Hematopoietic multipotent progenitor cell treated with erythropoietin and hydrocortisone succinate and interleukin-3 and kit ligand, for 15 days (in vitro differentiated cells): ENCODE results near the gene DUSP6.

Experiments used
- DNase-seq: peaks from one replicate; pipeline ENCODE4 v3.0.0-alpha.2; 2015; ENCODE audit warnings: low spot score

Gene DUSP6, protein sequence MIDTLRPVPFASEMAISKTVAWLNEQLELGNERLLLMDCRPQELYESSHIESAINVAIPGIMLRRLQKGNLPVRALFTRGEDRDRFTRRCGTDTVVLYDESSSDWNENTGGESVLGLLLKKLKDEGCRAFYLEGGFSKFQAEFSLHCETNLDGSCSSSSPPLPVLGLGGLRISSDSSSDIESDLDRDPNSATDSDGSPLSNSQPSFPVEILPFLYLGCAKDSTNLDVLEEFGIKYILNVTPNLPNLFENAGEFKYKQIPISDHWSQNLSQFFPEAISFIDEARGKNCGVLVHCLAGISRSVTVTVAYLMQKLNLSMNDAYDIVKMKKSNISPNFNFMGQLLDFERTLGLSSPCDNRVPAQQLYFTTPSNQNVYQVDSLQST

DNA sequence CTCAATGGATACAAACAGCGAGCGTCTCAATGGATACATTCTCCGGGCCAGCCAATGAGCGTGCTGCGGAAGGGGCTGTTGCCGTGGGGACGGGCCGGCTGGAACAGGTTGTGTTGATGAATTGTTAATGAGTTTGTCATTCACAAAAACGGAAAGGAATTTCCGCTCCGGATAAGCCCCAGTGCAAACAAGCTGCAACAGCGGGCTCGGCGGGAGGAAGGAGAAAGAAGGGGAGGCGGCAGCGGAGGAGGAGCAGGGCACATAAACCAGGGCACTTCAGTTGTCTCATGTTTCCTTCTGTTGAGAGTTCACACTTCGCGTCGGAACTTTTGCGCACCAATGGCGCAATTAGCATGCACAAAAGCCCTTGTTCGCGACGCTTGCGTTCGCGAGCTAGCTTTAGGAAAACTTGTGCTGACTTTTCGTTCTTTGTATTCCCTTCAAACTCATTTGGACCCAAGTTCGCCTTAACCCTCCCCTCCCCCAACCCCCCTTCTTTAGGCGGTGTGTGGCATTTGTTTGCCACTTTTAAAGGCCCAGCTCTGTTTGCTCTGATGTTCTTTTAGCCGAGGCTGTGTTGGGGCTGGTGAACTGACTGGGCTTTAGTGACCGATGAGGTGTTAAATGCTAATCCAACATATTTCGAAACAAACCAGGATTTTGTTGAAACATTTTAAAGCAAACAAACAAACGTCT lies at the start of gene DUSP6:
DUSP6 (minus strand) TSS at position 10 of the 696 bp plus-strand sequence. CDS start 462 bp downstream, outside the sequence.
- peak; percentile 20 for DNase-seq

DNA sequence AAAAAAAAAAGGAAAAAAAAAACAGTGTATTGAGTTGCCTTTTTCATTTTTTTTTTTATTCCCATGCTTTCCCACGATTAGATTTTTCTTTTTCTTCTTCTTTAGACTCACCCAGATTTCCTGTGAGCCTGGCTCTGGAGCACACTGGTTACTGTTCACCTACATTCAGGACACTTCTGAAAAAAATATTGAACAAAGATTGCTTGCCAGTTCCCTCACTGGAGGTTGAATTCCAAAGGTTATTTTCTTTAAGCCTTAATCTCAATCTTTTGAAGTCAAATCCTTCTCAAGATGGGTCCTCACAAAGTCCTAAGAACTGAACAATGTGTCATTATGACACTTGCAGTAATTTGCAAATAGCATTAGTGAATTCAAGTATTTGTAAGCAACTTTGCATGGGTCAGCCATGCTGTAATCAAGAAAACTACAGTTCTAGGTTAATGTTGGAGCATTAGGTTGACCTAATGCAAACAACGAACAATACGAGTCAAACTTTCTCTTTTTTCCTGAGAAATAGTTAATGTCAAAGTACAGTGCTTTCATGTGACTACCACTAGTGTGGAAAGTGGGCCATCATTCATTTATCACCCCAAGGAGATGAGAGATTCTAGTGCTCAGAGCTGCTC lies 49.2 kb upstream of the DUSP6 start:
- no peak for DNase-seq

DNA sequence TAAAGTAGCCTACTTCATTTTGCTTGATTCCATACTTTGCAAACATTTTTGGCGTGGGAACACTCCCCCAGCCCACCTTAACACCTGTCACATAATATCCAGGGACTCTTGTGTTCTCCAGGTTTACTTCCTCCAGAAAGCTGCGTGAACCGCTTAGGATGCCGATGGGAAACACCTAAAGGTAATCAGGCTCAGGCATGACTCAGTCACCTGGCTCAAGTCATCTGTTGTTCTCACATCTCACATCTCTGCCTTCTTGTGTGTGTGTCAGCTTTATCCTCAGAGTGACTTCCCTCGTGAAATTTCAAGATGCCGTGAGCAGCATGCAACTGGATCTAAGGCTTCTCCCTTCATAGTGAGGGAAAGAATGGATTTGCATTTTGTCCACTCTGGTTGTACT lies 48.1 kb upstream of the DUSP6 start:
- no peak for DNase-seq

DNA sequence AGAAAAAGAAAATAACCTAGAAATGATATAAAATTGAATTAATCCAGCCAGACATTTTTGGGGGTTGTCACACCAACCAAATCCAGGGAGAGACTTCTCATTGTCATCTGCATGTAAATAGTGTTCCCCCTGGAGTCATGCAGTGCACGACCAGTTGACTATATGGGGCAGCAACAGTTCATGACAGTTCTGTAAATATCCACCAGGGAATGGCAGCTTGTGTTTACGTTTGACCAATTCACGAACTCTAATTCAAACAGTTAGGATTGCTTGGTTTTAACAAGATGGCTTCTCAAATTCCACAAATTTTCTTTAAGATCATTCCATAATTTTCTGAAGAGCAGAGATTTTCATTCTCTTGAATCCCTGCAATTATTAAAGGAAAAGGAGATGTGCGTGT lies 43.4 kb upstream of the DUSP6 start:
- DNase-seq: no peak

DNA sequence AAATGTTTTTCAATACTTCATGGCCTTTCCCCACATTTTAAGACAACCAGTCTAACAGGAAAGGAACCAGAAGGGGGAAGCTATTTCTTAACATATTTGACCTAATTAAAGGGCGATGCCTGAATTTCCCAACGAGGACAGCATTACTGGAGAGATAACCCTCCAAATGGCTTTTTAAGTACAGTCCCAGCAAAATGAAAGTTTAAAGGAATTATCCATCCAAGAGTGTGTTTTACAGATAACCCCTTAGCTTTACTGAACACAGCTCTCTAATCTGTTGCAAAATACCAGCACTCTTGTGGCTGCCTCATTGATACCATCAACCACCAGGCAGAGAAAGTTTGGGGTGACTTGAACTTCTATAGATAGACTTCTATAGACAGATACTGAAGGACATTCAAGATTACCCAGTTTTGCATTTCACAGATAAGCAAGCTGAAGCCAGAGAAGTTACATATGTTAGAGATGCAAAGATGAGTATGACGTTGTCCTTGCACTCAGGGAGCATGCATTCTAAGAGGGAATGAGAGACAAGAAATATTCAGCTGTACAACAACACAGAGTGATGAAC lies 41.3 kb upstream of the DUSP6 start:
- peak; percentile 65 for DNase-seq

DNA sequence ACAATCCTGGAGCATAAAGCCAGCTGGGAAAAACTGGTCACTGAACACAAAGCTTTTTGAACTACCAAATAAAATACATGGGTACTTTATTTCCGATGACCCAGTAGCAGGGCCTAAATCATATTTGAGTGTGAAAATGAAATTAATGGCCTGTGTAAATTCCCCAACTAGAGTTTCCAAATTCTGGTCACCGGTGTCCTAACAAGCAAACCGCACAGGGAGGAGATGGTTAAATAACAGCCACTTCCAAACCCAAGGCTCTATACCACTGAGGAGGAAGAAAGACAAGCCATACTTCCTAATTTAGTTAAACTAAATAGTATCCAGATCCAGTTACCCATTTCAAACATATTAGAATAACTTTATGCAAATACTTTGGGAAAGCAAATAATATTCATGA lies 40.1 kb upstream of the DUSP6 start:
- DNase-seq: no peak

DNA sequence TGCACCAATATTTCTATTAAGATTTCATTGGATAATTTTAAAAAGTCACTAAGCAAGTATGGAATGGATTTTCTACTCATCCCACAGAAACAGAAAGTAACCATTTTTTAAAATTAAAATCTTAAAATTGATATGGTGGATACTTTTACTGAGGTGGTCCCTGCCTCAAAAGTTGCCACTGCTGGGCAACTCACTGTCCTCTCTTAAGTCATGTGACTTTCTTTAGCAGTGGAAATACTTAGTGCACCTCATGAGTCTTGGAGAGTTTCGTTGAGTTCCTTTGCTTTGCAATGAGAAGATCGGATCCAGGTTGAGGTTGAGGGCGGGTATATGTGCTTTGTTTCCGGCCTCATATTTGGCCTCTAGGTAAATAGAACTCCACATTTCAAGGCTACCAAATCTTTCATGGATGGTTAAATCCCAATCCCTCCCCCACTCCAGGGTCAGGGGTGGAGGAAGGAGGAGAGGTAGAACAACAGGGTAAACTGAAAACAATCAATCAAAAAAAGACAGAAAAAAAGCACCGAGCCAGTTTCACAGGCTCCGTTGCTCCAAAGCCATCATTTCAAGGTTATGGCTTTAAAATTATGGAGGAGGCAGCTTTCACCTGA lies 39.5 kb upstream of the DUSP6 start:
- no peak for DNase-seq

DNA sequence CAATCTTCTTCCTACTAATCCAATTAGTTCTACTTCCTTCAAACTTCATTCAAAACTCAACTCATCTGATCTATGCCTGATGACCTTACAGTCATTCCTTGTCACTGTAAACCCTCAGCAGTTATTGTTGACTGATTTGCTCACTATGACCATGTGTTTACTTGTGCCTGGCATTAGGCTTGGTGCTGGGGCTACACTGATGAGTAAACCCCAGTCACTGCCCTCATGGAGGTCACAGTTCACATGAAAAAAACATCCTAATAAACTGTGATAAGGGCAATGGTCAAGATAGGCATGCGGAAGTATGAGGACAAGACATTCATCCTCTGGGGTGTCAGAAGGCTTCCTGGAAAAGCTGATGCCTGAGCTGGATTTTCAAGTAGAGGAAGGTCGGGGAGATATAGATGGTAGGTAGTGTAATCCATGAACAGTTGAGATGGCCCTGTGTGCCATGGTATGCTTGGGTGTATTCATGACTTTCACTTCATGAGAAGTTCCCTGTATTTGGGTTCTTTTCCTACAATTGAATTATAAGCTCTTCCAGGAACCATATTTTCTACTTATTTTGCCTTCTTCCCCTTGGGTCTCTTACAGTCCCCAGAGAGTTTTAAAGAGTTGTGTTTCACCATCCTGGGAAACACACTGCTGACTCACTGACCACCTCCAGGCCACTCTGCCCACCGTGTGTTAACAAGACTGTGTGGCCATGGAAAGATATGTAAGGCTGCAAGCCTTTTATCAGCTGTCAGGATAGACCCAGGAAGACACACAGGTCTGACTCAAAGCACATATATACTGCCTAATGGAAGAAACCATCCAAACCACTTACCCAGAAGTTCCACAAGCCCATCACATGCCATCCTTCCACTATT lies 38.7 kb upstream of the DUSP6 start:
- DNase-seq: no peak

DNA sequence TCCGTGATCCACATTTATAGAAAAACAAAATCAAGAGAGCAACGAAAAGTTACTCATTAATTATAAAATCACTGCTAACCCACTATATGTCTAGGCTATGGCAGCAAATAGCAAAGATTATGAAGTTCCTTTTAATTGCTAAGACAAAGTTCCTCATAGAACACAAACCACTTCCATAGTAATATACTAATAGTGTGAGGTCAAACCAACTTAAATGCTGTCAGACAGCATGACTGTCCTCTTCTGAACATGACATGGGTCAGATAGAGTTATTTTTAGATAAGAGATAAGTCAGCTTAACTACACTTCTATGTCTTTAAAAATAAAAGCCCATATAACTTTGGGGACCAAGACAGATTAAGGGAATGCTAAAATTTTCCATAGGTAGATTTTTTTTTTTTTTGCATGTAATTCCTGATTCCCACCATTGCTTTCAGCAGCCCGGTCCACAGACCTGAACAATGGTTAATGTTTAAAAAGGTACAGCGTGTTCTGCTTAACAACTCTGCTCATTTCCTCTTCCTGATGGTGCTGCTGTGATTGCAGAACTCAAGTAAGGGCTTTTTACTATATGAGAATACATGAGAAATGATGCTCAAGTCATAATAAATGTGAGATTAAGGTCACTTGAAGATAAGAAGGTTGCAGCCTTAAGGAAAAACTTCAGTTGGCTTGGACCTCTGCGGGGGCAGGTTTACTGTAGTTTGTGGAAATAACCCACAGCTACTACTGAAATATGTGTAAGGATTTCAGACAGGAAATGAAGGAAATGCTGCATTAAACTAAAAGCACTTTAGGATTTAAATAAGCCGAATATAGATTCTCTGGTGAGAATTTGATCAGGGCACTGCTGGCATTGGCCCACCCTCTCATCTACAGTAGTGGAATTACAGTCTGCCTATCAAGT lies 37.7 kb upstream of the DUSP6 start:
- DNase-seq: no peak

DNA sequence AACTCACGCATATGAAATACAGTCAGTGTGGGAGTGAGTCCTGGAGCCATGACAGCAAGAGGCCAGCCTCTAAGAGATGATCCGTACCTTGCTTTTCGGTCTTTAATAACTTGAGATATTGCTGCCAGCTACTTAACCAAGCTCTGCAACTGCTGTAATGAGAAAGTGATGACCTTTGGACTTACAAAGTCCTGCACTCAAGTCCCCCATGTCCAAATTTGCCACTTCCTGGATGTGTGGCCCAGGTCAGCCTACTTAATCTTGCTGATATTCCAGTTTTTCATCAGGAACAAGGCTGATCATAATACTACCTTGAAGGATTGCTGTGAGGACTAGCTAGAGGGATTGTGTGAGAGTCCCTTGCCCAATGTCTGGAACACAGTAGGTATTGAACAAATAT lies 33.8 kb upstream of the DUSP6 start:
- DNase-seq: no peak

DNA sequence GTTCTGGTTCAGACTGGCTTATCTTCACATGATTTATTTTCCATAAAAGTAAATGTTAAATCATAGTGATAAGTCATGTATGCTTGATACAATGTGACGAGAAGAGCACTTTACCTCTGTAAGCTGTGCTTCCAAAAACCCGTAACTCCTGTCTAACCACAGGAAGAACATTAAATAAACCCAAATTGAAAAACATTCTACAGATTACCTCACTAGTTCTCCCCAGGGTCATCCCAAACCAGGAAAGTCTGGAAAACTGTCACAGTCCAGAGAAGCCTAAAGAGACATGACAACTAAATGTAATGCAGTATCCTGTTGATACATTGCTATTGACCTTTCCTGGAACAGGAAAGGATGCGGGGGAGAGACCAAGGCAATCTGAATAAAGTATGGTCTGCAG lies 32.5 kb upstream of the DUSP6 start:
- DNase-seq: no peak

DNA sequence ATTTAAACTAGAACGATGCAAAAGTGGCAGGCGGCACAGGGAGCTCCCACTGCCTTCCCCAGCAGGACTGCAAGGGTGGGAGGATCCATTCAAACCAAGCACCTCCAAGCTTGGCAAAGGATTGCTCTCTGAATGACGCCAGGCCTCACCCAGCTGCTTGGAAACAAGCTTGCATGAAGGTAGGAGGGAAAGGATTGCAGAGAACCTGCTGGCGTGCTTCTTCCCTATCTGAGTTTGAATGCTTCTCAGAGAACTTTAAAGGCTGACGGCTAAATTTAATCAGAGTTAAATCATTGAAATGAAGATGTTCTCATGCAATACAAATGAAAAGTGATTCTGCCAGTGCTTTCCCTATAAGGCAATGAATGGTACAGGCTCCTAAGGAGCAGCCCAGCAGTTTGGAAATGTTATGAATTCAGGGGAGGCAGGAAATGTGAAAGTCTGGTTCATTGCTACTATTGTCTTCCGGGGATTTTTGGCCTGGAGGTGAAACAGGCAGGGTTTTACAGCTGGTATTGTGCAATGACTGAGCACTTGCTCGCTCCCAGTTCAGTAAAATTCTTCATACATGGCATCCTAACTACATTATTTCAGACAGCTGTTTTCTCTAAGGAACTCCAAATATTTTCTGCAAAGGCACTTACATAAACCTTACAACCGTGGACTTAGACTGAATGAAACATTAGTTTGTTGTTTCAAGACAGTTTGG lies 31.9 kb upstream of the DUSP6 start:
- DNase-seq: no peak

DNA sequence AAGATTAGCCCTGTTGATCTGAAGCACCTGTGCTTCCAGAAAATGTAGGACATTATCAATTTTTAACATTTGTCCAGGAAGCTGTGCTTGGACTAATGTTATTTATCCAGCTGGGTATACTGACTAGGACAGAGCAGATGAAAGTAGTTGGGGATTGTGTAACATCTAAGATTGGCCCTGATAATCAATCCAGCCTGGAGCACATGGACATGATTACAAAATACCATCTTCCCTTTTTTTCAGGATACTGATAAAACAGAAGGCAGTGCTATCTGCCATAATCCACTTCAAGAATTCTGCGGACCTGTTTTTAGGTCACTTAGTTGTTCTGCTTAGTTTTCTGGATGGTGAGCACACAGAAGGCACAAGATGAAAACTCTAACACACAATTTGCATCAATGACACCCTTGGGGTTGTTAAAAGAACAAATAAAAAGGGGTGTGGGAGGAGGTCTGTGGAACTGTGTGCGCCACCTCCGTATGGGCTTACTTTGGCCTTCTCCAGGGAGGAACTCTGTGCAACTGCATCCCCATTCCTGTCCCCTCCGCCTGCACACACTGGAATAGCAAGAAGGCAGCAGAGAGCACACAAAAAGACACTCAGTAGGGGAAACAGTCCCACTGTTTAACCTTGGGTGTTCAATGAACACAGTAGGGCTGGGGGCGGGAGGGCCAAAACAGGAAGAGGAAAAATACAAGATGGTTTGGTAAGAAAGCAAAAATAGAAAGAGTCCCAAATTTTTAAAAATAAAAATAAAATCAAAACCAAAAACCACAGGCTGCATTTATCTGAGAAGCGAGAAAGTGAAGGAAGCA lies 31.1 kb upstream of the DUSP6 start:
- no peak for DNase-seq

DNA sequence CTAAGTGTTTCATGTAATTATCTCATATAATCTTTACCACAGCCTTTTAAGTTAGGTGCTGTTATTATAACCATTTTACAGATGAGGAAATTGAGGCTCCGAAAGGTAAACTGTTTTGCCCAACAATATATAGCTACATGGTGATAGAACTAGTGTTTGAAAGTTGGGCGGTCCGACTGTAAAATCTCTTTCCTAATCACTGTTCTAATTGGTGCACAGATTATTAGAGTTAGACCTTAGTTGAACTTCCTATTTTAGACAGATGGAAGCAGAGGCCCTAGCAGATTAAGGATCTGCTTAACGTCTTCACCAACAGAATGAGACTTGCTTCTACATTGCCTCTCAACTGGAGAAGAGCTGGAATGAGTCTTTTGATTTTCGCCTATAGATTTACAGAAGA lies 30.0 kb upstream of the DUSP6 start:
- DNase-seq: no peak

DNA sequence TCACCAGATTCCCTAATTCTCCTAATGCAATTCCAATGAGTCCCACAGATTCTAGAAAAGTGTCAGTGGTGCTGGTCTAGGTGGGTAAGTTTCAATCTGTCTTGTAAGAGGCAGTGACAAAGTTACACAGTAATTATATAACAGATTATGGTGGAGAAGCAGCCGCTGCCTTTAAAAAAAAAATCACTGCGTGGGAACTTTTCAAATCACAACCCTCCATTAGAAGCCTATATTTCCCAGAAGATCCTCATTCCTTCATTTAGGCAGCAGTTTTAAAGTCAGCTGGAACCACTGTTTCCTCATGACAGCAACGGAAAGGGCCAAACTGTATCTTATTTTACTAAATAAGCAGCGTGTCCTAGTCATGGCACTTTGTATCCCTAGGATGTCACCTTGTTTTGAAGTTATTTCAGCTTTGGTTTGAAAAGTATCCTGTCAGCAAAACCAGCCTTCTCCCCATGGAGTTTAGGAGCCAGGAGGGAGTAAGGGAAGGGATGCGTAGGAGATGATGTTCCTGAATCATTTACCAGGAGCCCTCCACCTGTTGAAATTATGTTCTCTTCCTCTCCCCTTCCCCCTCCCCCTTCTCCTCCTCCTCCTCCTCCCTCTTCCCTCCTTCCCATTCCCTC lies 27.7 kb upstream of the DUSP6 start:
- DNase-seq: no peak

DNA sequence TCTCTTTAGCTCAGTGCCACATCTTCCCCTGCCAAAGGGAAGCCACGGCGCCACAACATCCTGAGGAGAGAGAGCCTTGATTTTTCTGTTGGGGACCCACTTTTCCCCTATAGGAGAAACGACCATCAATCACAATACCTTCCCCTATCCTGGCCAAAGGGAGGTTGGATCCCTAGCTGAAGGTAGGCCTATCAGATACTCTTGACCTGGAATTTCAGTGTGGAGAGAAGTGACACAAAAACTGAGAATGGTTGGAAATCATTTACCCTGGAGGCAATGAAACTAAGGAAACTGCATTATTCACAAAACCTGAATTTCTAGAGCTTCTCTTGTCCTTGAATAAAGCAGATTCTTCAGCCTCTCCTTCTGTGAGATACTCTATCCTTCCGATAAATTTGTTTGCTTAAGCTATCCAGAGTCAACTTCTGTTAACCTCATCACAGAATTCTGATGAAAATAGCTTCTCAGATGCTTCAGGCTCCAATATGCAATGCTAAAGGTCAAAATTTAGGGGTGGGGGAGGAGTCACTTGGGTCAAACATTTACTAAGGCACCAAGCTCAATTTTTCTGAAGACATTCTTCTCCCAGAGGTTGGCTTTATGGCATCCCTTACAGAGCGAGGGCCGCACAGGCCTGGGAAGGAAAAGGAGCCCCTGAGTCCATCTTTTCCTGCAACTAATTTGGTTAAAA lies 27.0 kb upstream of the DUSP6 start:
- DNase-seq: no peak

DNA sequence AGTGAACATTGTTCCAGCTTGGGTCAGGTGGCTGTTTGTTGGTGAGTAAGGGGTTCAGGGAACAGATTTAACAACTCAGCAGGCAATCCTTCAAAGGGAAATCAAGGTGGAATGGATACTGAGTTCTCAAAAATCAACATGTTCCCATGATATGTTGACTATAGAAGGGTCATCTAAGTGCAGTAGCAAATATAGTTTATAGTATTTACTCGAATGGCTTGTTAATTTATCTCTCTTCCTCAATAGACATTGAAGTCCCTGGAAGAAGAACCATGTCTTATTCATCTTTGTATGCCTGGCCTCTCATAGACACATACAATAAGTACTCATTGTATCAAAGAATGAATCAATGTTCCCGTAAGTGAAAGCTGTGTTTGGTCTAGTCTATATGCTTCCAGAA lies 24.5 kb upstream of the DUSP6 start:
- no peak for DNase-seq

DNA sequence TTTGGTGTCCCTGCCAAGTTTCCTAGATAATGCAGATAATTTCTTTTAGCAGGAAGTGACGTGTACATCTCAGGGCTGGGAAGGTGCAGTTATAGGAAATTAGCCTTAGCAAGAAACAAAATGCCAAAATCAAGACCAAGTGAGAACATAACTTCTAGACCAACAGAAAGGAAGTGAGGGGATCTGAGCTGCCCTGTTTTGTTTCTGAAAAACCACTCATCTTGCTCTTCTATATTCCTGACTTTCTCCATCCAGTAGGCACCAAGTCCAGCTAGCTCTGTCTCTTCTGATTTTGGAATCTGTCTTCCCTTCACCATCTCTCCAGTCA lies 23.9 kb upstream of the DUSP6 start:
- DNase-seq: no peak
